Measurements from ENCODE around the gene PARP3. TPM values are rescaled to one million over a fixed set of nuclear protein-coding genes. Genes with fewer than 3 reads are reported as not detected.
"Not testable (repeated sequence)": the region's sequence is repeated elsewhere in the genome, so short reads cannot be mapped to it uniquely, and the experiment has no call there.

The PARP3 gene
- 15.0 TPM for polyA plus RNA-seq (2013, experiment 1 of 2; ENCODE audit: insufficient read length)
- 12.7 TPM for polyA plus RNA-seq (2013, experiment 2 of 2; ENCODE audit: insufficient read length)

DNA sequence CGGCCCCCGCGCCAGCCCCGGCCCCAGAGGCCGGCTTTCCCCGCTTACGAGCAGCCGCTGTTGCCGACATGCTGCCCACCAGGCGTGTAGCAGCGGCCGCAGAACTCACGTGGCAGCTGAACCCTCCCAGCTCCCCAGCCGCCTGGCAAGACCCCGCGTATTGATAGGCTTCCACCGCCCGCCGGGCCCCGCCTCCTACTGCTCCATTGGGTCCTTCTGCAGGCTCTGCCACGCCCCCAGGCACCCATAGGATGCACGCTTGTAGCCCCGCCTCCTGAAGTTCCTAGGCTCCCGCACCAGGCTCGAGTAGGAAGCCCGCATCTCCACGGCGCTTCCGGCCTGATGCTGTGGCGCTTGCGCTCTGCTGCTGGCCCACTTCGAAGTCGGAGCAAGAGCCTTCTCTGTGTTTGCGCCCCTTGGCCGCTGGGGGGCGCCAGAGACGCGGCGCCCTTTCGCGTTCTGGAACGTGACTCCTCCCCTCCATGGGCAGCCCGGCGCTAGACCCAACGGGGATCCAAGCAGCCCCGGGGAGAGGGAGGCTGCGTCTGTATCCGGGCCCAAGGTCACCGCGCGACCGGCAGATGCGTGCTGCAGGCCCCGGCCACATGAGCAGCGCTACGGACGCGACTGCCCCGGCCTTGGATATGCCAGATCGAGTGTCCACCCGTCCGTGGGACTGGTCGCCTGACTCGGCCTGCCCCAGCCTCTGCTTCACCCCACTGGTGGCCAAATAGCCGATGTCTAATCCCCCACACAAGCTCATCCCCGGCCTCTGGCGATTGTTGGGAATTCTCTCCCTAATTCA, at the start of gene PARP3, which contains the start of gene RRP9:
Gene PARP3, plus strand, starts transcription at position 566 of the 805 bp plus-strand sequence. CDS start 993 bp downstream, outside the sequence.
Gene RRP9, minus strand, starts transcription at position 107 of the 805 bp plus-strand sequence. Its CDS starts 37 bp downstream, at position 70.
- DNase-seq: peak; percentile 100

DNA sequence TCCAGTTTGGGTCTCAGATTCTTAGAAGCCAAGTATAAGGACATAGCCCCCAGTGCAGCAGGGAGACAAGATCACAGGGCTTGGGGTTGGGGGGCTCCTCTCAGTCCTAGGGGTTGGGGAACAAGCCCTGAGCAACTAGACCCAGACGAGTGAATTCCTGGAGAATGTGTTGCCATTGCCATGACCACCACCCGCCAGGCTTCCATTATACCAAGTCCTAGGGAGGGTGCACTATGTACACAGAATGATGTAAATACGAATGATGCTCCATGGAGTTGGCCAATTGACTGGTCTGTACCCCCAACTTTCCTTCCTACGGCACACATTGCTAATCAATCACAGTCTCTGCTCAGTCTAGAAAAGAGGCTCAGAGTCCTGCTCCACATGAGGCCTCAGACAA, 47.8 kb upstream of the PARP3 start:
- no peak for DNase-seq

DNA sequence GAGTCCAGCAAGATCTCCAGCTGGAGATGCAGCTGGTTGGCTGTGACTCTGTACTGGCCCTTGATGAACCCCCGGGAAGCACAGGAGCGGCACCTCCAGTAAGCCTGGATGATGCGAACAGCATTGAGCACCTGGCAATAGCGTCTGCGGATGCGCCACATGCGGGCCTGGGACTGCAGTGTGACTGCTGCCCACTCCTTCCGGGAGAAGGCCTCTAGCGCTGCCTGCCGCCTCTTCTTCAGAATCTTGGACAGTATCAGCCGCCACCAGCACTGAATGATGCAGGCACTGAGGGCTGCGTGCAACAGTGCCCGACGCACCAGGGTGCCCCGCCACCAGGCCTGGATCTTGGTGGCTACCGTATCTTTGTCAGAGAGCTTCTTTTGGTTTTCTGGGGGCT, 47.2 kb upstream of the PARP3 start:
- no peak for DNase-seq

DNA sequence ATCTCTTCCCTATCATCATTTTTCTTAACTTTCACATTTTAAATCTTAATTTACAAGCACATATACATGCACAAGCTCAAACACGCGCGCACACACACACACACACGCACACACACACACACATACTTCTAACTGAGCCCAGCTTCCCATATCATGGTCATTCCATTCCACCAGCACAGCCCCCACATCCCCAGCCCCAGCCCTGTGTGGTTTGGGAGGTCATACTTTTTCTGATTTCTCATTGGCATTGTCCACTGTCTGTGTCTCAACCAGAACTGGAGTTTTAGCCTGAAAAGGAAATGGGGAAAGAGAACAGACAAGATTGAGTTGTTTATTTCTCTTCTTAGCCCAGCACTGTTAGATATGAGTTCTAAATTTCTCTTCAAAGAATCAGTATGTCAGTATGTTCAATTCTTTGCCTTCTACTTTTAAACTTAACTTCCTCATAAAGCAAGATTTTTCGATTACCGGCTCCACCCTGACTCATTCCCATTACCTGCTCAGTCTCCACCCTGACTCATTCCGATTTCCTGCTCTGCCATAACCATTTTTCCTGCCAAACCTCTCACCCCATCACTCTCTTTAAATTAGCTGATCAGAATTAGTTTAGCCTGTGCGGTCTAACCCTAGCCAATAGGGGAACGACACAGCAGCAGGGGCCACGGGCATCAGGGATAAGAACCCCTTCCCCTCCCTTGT, 45.4 kb upstream of the PARP3 start:
- DNase-seq: no peak

DNA sequence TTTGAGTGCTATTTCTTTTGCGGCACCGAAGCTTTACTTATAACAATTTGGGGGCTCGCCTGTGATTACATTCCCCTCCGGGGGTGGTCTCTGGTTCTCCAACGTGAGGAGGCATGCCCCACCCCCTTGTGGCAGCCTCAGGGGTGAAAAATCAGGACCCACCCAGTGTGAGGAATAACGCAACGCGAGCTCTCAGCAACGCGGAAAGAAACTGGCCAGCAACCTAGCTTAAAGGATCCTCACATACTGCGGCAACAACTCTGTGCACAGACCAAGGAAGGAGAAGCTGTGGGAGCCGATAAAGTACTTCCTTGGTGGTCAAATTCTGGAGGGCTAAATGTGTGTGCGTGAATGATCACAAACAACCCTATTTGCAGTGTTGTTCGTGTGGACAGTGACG, 44.8 kb upstream of the PARP3 start:
- DNase-seq: no peak

DNA sequence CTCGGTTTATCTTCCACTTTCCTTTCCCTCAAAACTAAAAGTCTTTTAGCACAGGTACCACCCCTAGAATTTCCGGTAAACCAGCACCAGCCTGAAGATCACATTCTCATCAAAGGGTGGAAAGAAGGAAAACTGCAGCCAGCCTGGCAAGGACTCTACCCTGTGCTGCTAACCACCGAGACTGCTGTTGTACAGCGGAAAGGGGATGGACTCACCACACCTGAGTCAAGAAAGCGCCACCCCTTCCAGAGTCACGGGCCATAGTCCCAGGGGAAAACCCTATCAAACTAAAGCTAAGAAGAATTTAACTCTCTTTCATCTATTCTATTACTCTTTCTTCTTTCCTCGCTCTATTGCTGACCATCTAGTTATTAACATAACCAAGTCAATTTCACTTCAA, 42.1 kb upstream of the PARP3 start:
- DNase-seq: not testable (repeated sequence)

DNA sequence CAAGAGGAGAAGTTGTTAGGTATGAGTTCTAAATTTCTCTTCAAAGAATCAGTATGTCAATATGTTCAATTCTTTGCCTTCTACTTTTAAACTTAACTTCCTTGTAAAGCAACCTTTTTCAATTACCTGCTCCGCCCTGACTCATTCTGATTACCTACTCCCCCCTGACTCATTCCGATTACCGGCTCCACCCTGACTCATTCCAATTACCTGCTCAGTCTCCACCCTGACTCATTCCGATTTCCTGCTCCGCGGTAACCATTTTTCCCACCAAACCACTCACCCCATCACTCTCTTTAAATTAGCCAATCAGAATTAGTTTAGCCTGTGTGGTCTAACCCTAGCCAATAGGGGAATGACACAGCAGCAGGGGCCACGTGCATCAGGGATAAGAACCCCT, 39.8 kb upstream of the PARP3 start:
- DNase-seq: not testable (repeated sequence)

DNA sequence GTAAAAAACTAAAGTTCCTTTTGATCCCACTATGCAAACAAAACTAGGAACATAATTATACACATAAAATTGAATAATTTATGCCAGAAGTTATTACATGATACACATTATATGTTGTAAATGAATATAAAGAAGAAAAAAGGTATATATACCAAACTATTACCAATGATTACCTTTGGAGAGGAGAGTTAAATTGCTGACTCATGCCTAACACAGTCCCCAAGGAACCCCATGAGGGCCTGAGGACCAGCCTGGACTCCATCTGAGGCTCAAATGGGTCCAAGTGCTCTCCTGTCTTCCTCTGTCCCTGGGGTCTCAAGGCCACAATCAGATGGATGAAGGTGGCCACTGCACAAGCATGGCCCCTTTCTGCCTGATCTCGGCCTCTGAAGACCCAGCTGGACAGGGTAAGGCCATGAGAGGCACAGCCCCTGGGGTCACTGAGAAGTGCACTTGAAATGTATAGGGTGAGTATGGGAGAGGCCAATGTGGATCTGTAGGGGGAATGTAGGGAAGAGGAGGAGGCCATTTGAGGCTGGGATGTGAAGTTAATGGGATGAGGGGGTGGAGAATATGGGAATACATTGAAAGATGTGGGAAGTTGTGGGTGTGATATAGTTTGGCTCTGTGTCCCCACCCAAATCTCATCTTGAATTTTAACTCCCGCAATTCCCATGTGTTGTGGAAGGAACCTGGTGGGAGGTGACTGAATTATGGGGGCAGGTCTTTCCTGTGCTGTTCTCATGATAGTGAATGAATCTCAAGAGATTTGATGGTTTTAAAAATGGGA, 37.9 kb upstream of the PARP3 start:
- DNase-seq: no peak

DNA sequence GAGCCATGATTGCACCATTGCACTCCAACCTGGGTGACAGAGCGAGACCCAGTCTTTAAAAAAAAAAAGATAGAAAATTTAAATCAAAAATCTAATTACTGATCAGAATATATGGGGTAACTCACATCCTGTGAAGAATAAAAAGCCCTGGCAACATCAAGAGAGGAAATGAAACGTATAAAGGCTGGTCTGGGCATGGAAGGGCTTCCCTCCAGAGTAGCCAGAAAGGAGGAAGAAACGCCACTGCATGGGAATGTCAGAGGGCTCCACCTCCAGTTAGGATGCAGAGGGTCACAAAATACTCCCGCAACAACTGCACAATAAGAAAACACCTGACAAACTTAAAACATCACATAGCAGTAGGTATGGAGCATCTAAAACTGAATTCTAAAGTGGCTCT, 34.1 kb upstream of the PARP3 start:
- no peak for DNase-seq

DNA sequence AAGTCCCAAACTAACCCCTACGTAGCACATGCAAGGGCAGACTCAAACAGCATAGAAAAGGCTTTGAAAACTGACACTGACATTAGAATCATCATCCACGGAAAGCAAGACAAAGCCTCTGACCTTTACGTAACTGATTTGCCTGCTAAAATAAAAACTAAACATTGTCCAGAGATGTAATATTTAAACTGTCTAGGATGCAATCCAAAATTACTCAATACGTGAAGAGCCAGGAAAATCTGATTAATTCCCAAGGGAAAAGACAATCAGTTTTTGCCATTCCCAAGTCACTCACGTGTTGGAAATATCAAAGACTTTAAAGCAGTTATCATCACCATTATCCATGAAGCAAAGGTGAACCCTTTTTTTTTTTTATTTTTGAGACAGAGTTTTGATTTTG, 25.7 kb upstream of the PARP3 start:
- DNase-seq: no peak

DNA sequence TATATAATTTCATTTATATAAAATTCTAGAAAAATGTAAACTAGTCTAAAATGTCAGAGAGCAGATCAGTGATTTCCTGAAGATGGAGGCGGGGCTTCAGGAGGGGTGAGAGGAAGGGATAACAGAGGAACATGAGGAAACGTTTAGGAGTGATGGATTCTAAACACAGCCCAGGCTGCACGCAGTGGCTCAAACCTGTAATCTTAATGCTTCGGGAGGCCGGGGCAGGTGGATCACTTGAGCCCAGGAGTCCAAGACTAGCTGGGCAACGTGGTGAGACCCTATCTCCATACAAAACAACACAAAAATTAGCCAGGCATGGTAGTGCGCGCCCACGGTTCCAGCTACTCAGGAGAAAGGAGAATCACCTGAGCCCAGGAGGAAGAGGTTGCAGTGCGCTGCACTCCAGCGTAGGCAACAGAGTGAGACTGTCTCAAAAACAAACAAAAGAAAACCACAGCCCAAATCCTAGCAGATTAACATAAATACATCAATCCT, 21.0 kb upstream of the PARP3 start:
- no peak for DNase-seq

DNA sequence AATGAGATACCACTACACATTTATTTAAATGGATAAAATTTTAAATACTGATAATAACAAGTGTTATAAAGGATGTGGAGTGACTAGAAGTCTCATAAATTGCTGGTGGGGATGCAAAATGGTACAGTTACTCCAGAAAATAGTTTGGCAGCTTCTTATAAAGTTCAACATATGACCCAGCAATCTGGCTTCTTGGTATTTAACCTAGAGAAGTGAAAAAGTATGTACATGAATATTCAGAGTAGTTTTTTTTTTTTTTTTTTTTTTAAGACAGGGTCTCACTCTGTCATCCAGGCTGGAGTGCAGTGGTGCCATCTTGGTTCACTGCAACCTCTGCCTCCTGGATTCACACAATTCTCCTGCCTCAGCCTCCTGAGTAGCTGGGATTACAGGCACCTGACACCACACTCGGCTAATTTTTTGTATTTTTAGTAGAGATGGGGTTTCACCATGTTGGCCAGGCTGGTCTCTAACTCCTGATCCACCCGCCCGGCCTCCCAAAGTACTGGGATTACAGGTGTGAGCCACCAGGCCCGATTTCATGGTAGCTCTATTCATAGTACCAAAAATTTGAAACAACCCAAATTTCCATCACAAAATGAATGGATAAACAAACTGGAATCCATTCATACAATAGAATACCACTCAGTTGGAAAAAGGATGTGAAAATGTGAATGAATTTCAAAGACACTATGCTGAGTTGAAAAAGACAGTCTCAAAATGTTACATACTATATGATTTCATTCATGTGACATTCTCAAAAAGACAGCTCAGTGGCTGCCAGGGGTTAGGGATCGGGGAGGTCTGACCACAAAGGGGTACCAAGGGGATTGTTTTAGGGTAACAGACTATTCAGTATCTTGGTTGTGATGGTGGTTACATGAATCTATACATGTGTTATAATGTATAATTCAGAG, 14.8 kb upstream of the PARP3 start:
- no peak for DNase-seq

DNA sequence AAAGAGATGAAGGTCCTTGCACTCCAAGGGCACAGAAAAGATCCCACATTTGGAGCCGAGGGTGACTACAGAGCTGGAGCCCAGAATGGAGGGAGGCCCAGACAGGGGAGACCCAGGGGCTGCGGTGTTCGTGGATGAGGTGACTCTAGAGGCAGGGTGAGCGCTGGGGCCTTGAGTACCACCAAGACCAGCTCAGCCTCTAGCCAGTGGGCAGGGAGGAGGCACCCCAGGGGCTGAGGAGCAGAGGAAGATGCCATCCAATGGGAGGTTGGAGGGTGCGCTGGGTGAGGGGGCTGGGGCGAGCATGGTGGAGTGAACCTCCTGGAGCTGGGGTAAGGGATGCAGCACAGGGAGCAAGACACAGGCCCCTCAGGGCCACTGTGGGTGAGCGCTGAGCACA, 13.7 kb upstream of the PARP3 start:
- DNase-seq: no peak

DNA sequence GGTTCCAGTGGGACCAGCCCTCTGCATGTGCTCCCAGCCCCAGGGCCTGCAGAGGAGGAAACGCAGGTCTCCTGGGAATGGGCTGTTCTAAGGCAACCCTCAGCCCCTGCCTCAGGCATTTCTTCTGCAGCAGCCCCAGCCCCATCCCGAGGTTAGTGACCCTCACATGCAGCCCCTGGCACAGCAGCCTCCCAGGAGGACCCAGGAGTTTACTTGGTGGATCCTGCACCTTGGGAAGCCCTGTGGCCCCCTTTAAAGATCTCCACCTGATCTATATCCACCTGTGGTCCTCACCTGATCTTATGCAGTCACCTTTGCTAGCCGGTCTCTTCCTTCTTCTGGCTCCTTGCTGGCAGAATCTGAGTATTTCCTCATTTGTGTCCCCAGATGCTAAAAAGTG, 13.2 kb upstream of the PARP3 start:
- not testable (repeated sequence) for DNase-seq

DNA sequence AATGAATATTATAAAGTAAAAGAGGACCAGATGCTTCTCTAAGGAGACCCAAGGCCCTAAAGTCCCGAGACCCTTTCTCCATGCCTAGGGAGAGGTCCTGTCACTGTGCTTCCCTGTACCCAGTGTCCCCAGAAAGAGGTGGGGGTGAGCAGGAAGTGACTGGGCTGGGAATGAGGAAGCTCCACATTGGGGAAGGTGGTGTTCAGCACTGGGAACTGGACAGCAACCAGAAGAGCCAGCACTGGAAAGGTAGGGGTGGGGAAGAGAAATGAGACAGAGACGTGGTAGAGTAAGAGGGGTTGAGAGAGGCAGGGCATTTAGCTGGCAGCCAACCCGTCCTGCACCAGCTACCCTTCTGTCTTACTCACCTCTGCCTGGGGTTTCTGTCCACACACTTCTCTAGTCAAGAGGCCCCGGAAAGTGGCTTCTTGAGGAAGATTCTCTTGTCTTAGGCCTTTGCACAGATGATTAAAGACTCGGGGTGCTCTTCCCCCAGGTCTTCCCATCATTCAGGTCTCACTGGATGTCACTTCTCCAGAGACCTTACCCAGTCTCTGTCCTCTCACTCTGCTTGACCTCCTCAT, 12.7 kb upstream of the PARP3 start:
- peak; percentile 9 for DNase-seq

DNA sequence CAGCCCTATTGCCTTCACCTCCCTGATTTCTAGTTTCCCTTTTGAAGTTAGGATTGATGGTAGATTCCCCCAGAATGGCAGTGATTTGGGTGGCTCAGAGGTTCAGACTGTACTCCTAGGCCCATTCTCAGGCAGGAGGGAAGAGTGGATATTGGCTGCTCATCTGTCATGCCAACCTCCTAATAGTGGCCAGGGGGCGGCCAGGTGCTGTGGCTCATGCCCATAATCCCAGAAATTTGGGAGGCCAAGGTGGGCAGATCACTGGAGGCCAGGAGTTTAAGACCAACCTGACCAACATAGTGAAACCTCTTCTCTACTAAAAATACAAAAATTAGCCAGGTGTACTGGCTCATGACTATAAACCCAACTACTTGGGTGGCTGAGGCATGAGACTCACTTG, 11.7 kb upstream of the PARP3 start:
- no peak for DNase-seq

DNA sequence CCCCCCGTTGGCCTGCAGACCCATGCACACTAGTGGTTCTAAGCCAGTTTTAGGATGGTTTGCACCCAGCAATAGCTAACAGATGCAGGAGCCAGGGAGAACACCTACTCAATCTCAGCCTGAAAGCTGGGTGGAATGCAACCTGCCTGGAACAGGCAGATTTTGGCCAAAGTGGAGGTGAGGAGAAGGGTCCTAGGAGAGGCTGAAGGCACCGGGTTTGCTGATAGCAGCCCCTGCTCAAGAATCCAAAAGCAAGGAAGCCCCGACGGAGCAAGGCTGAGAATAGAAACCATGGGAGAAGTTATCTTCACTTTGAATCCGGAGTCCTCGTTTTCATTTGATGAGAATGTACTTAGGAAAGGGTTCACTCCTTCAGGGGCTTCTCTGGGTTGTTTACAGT, 10.4 kb upstream of the PARP3 start:
- no peak for DNase-seq

DNA sequence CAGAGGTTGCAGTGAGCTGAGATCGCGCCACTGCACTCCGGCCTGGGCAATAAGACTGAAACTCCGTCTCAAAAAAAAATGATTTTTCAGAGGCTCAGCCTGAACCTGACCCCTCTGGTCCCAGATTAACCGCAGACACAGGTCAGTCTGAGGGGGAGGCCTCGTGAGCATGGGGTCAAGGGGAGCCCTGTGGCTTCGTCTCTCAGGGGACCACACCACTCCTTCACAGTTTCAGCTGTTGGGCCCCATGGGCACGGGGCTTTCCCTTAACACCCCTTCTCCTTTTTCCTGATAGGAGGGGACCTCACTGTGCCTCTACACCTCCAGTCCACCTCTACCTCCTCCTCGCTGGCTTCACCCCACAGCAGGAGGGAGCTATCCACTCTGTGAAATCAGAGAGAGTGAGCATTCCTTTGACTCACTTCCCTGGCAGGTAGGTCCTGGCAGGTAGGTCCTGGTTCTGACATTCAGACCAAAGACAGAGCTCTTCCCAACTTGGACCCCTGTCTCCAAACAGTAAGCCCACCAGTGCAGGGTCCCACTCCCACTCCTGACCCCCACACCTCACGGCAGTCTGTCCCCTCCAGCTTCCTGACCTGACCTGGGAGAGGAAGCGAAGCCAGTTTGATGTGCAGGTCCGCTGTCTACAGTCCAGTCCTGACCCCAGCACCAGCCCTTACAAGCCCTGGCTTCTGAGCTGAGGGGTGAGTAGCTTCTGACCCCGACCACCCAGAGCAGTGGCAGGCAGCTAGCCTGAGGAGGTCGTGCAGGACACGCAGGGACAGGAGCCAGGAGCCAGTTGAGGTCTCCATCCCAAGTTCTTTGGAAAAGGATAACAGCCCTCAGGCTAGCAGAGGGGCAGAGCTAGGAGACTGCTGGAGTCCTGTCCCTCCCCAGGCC, 9.4 kb upstream of the PARP3 start:
- DNase-seq: no peak

DNA sequence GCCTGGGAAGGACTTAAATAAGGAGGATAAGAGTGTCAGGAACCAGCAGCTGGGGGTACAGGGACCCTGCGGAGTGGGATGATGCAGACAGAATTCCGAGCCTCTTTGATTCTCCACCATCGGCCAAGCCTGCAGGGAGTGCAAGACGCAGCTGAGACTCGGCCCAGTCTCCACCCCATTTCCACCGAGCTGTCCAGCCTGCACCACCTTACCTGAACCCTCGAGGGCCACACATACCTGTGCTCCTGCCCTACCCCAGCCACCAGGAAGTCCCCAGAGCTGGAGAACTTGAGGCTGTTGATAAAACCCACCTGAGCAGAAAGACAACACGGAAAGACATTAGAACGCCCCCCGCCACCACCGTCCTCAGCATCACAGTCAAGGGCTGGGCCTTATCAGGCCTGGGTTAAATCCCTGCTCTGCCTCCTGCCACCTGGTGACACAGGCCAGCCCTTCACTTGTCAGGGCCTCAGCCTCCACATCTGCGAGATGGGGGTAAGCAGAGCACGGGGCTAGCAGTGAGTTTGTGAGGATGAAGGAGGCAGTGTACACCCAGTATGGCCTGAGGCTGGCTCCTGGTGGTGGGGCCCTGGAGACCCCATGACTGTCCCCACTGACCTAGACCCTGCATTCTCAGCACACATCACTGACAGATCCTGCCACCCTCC, 8.6 kb upstream of the PARP3 start:
- no peak for DNase-seq

Data from fibroblast of skin of back (primary cell).